CD4-positive, alpha-beta T cell treated with Interleukin-12 subunit alpha and Interleukin-12 subunit beta, for 1 hour (primary cell): ENCODE measurements around the gene CRY2.
A peak's percentile ranks its signal among the peaks of the same experiment; 100 is the strongest.
"Not testable (repeated sequence)": the region's sequence is repeated elsewhere in the genome, so short reads cannot be mapped to it uniquely, and the experiment has no call there.

Experiments used
- DNase-seq: peaks from one replicate; pipeline ENCODE4 v3.0.0-alpha.2; 2020

CRY2 gene

GRCh38 chr11:45880772-45881570 is 33.7 kb downstream of the CRY2 start:
- DNase-seq: no peak

- no peak for DNase-seq
These were observed 34.6 kb downstream of the CRY2 start for GRCh38 chr11:45881708-45882368.

- DNase-seq: no peak
These were observed 37.4 kb downstream of the CRY2 start for GRCh38 chr11:45884596-45885185.

- DNase-seq: peak; percentile 71
These were observed 38.1 kb downstream of the CRY2 start, which contains the start of gene MAPK8IP1 for GRCh38 chr11:45885274-45885920. Gene MAPK8IP1 (plus strand): TSS chr11:45885651. CDS start chr11:45885821, 170 bp downstream.

GRCh38 chr11:45885921-45886721 is 38.8 kb downstream of the CRY2 start:
- DNase-seq: no peak

GRCh38 chr11:45886816-45887520 is 39.7 kb downstream of the CRY2 start:
- DNase-seq: no peak

- DNase-seq: no peak
These were observed 40.3 kb downstream of the CRY2 start for GRCh38 chr11:45887587-45887986.

GRCh38 chr11:45889555-45889954 is 42.3 kb downstream of the CRY2 start:
- no peak for DNase-seq

- no peak for DNase-seq
These were observed 42.7 kb downstream of the CRY2 start for GRCh38 chr11:45889966-45890365.

GRCh38 chr11:45890886-45891550 is 43.7 kb downstream of the CRY2 start:
- no peak for DNase-seq

- DNase-seq: no peak
These were observed 45.6 kb downstream of the CRY2 start for GRCh38 chr11:45892856-45893255.

- DNase-seq: no peak
These were observed 47.4 kb downstream of the CRY2 start for GRCh38 chr11:45894555-45895247.

GRCh38 chr11:45895553-45896259 is 48.4 kb downstream of the CRY2 start:
- no peak for DNase-seq

GRCh38 chr11:45896422-45896984 is 49.2 kb downstream of the CRY2 start:
- DNase-seq: no peak

GRCh38 chr11:45897556-45897955 is 50.3 kb downstream of the CRY2 start:
- DNase-seq: no peak

GRCh38 chr11:45899086-45899447 is 51.8 kb downstream of the CRY2 start:
- no peak for DNase-seq

GRCh38 chr11:45899448-45900174 is 52.3 kb downstream of the CRY2 start:
- DNase-seq: peak; percentile 75

- DNase-seq: not testable (repeated sequence)
These were observed 53.0 kb downstream of the CRY2 start for GRCh38 chr11:45900175-45900800.
